Liver (tissue), 3 donors: ENCODE results near the gene RAPGEF4.

ENCODE experiments used
- CTCF ChIP-seq: fragments of 150-350 bp; IDR thresholded peaks from 2 replicates; pipeline ENCODE4 v1.5.1; 2017; ENCODE audit warnings: improper control_type of control experiment, low read depth, low read length; ENCODE audit not compliant: missing input control
- RAD21 ChIP-seq, 2 donors: IDR thresholded peaks; 2 replicates each; pipeline ENCODE4 v1.6.1; 2016; ENCODE audit warnings: antibody characterized with exemption in 2 of 2, mild to moderate bottlenecking in 2 of 2
- REST ChIP-seq: IDR thresholded peaks from 2 replicates; pipeline ENCODE4 v1.6.1; 2016; ENCODE audit warnings: antibody characterized with exemption, mild to moderate bottlenecking
- SP1 ChIP-seq: IDR thresholded peaks from 2 replicates; pipeline ENCODE4 v1.6.1; 2018; ENCODE audit warnings: antibody characterized with exemption, mild to moderate bottlenecking
- TAF1 ChIP-seq: conservative IDR thresholded peaks from 2 replicates; pipeline ENCODE4 v1.6.1; 2016; ENCODE audit warnings: antibody characterized with exemption, mild to moderate bottlenecking
- ZBTB33 ChIP-seq: IDR thresholded peaks from 2 replicates; pipeline ENCODE4 v1.6.1; 2016; ENCODE audit warnings: antibody characterized with exemption
- donor health status: healthy.
- donor health status: healthy.

- TF ChIP-seq REST (no peak), CTCF (no peak), RAD21 (IDR thresholded peaks at IDR 0.05) (no peak), TAF1 (no peak), ZBTB33 (no peak), SP1 (no peak)
Measured at GRCh38 chr2:173062801-173063200, 327.2 kb downstream of the RAPGEF4 start.
